ENCODE measurements around the gene MACC1.
"Not testable (repeated sequence)": the region's sequence is repeated elsewhere in the genome, so short reads cannot be mapped to it uniquely, and the experiment has no call there.

The MACC1 gene

GRCh38 chr7:20126060-20126459 is 91.1 kb downstream of the MACC1 start:
- not testable (repeated sequence) for DNase-seq

- not testable (repeated sequence) for DNase-seq
These were observed 93.1 kb downstream of the MACC1 start for GRCh38 chr7:20124087-20124486.

GRCh38 chr7:20122653-20123316 is 94.4 kb downstream of the MACC1 start:
- DNase-seq = not testable (repeated sequence)

- no peak for DNase-seq
These were observed 95.1 kb downstream of the MACC1 start for GRCh38 chr7:20122073-20122472.

- DNase-seq = no peak
These were observed 95.8 kb downstream of the MACC1 start for GRCh38 chr7:20121404-20121803.

GRCh38 chr7:20120611-20121168 is 96.5 kb downstream of the MACC1 start:
- not testable (repeated sequence) for DNase-seq

- DNase-seq = no peak
These were observed 100.3 kb downstream of the MACC1 start for GRCh38 chr7:20116869-20117268.

GRCh38 chr7:20114468-20114867 is 102.7 kb downstream of the MACC1 start:
- DNase-seq = no peak

GRCh38 chr7:20113427-20114027 is 103.7 kb downstream of the MACC1 start:
- no peak for DNase-seq

- no peak for DNase-seq
These were observed 104.5 kb downstream of the MACC1 start for GRCh38 chr7:20112696-20113095.

- DNase-seq = no peak
These were observed 105.2 kb downstream of the MACC1 start for GRCh38 chr7:20111821-20112542.

GRCh38 chr7:20107582-20107981 is 109.6 kb downstream of the MACC1 start:
- DNase-seq = no peak

- DNase-seq = no peak
These were observed 112.5 kb downstream of the MACC1 start for GRCh38 chr7:20104696-20105095.

GRCh38 chr7:20102982-20103381 is 114.2 kb downstream of the MACC1 start:
- no peak for DNase-seq

- DNase-seq = no peak
These were observed 121.3 kb downstream of the MACC1 start for GRCh38 chr7:20095862-20096261.

- no peak for DNase-seq
These were observed 121.7 kb downstream of the MACC1 start for GRCh38 chr7:20095436-20095835.

- no peak for DNase-seq
These were observed 127.8 kb downstream of the MACC1 start for GRCh38 chr7:20089431-20089830.

- no peak for DNase-seq
These were observed 132.1 kb downstream of the MACC1 start for GRCh38 chr7:20085086-20085485.
